Fibroblast of peridontal ligament (primary cell): Measurements from ENCODE around the gene MTX3.
A peak's percentile ranks its signal among the peaks of the same experiment; 100 is the strongest.

ENCODE experiments used
- DNase-seq: peaks from one replicate; pipeline ENCODE4 v3.0.0-alpha.2; 2010; ENCODE audit errors: extremely low read depth

Gene MTX3

GRCh38 chr5:79934681-79935080 is 56.4 kb downstream of the MTX3 start:
- DNase-seq, result no peak

GRCh38 chr5:79932510-79933504 is 58.3 kb downstream of the MTX3 start:
- peak; percentile 91 for DNase-seq

- no peak for DNase-seq
Observed at GRCh38 chr5:79931866-79932265, 59.2 kb downstream of the MTX3 start.

DNA sequence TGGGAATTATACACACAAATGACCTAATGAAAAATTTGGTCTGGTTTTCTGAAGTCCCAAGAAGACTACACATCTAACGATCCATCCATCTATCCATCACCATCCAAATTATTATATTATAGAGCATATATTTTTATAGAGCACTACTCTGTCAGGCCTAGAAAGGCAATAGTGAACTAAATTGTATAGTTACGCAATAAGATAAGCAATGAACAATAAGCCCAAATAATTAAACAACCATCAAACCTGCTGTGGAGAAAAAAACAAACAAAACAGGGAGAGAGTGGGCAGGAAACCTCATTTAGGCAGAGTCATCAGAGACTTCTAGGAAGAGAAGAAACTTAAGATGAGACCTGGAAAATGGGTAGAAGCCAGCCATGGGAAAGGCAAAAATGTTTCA is 59.7 kb downstream of the MTX3 start:
- DNase-seq, result no peak

- no peak for DNase-seq
Observed at GRCh38 chr5:79929095-79929494, 62.0 kb downstream of the MTX3 start.
